ENCODE results near the gene CCL24.
"Not testable (repeated sequence)": the region's sequence is repeated elsewhere in the genome, so short reads cannot be mapped to it uniquely, and the experiment has no call there.

The CCL24 gene

GRCh38 chr7:75830978-75831377 is 17.4 kb upstream of the CCL24 start:
- H3K4me3 ChIP-seq (ENCODE audit: low read depth, low read length), result no peak overlapping the region
- DNase-seq (ENCODE audit: low read depth), result no peak
- TF ChIP-seq, protein P1, sequence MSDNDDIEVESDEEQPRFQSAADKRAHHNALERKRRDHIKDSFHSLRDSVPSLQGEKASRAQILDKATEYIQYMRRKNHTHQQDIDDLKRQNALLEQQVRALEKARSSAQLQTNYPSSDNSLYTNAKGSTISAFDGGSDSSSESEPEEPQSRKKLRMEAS (IDR thresholded peaks at IDR 0.05; ENCODE audit: low read depth, low read length), result no peak
- TF ChIP-seq MYC (IDR thresholded peaks at IDR 0.05; ENCODE audit: low read depth, low read length), result no peak
- TF ChIP-seq, protein P2, sequence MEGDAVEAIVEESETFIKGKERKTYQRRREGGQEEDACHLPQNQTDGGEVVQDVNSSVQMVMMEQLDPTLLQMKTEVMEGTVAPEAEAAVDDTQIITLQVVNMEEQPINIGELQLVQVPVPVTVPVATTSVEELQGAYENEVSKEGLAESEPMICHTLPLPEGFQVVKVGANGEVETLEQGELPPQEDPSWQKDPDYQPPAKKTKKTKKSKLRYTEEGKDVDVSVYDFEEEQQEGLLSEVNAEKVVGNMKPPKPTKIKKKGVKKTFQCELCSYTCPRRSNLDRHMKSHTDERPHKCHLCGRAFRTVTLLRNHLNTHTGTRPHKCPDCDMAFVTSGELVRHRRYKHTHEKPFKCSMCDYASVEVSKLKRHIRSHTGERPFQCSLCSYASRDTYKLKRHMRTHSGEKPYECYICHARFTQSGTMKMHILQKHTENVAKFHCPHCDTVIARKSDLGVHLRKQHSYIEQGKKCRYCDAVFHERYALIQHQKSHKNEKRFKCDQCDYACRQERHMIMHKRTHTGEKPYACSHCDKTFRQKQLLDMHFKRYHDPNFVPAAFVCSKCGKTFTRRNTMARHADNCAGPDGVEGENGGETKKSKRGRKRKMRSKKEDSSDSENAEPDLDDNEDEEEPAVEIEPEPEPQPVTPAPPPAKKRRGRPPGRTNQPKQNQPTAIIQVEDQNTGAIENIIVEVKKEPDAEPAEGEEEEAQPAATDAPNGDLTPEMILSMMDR (IDR thresholded peaks at IDR 0.05; ENCODE audit: low read depth, low read length), result no peak
- no peak for TF ChIP-seq POLR2A (IDR thresholded peaks at IDR 0.05; ENCODE audit: extremely low read depth, insufficient read length)

DNA sequence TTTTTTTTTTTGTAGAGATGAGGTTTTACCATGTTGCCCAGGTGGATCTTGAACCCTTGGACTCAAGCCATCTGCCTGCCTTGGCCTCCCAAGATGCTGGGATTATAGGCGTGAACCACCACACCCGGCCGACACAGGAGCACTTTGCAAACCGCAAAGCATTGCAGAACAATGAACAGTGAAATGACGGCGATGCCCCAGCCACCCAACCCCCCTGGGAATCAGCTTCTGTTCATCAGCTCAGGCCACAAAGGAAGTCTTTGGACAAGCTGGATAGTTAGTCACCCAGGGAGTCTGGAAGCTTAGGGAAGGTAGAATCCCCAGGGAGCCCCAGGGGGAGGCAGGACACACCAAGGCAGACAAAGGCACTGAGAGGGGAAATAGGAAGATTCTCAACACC is 16.1 kb upstream of the CCL24 start:
- H3K4me3 ChIP-seq (ENCODE audit: low read depth, low read length), result not testable (repeated sequence)
- DNase-seq (ENCODE audit: low read depth), result peak; percentile 99

- H3K4me3 ChIP-seq (ENCODE audit: low read depth, low read length), result no peak overlapping the region
- no peak for DNase-seq (ENCODE audit: low read depth)
- TF ChIP-seq POLR2A (IDR thresholded peaks at IDR 0.05; ENCODE audit: extremely low read depth, insufficient read length) (no peak), MYC (IDR thresholded peaks at IDR 0.05; ENCODE audit: low read depth, low read length) (no peak)
- TF ChIP-seq, protein P1 (IDR thresholded peaks at IDR 0.05; ENCODE audit: low read depth, low read length), result no peak
- TF ChIP-seq, protein P2 (IDR thresholded peaks at IDR 0.05; ENCODE audit: low read depth, low read length), result no peak
Observed at GRCh38 chr7:75823198-75823910, 9.7 kb upstream of the CCL24 start.

DNA sequence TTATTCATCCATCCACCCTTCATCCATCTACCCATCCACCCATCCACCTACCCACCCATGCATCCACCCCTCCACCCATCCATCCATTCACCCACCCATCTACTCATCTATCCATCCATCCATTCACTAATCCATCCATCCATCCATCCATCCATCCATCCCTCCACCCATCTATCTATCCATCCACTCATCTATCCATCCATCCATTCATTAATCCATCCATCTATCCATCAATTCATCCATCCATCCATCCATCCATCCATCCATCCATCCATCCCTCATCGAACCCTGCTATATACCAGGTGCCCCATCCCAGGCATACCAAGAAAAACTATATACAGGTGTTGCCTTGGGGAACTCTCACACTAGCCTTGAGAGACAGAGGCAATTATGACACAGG is 7.1 kb upstream of the CCL24 start:
- no peak for TF ChIP-seq MYC (IDR thresholded peaks at IDR 0.05; ENCODE audit: low read depth, low read length)
- TF ChIP-seq, protein P1 (IDR thresholded peaks at IDR 0.05; ENCODE audit: low read depth, low read length), result no peak
- TF ChIP-seq, protein P2 (IDR thresholded peaks at IDR 0.05; ENCODE audit: low read depth, low read length), result no peak
- no peak for TF ChIP-seq POLR2A (IDR thresholded peaks at IDR 0.05; ENCODE audit: extremely low read depth, insufficient read length)
- DNase-seq (ENCODE audit: low read depth), result no peak
- no peak overlapping the region for H3K4me3 ChIP-seq (ENCODE audit: low read depth, low read length)

DNA sequence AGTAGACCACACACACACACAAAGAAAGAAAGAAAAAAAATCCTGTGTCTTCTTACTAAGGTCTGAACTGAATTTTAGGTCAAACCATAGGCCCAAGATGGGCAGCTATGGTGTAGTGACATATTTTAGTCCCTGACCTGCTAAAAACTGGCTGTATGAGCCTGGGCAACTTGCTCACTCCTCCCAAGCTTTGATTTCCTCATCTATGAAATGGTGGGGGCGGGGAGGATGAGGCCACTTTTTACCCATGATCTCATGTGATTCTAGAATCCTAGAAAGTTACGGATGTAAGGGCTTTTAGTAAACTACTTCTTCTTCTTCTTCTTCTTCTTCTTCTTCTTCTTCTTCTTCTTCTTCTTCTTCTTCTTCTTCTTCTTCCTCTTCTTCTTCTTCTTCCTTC is 6.1 kb upstream of the CCL24 start:
- TF ChIP-seq, protein P1 (IDR thresholded peaks at IDR 0.05; ENCODE audit: low read depth, low read length), result no peak
- no peak for TF ChIP-seq POLR2A (IDR thresholded peaks at IDR 0.05; ENCODE audit: extremely low read depth, insufficient read length)
- TF ChIP-seq, protein P2 (IDR thresholded peaks at IDR 0.05; ENCODE audit: low read depth, low read length), result no peak
- TF ChIP-seq MYC (IDR thresholded peaks at IDR 0.05; ENCODE audit: low read depth, low read length), result no peak
- DNase-seq (ENCODE audit: low read depth), result peak; percentile 59
- no peak overlapping the region for H3K4me3 ChIP-seq (ENCODE audit: low read depth, low read length)

- no peak overlapping the region for H3K4me3 ChIP-seq (ENCODE audit: low read depth, low read length)
- peak; percentile 61 for DNase-seq (ENCODE audit: low read depth)
- TF ChIP-seq POLR2A (IDR thresholded peaks at IDR 0.05; ENCODE audit: extremely low read depth, insufficient read length), result no peak
- TF ChIP-seq, protein P2 (IDR thresholded peaks at IDR 0.05; ENCODE audit: low read depth, low read length), result no peak
- TF ChIP-seq MYC (IDR thresholded peaks at IDR 0.05; ENCODE audit: low read depth, low read length), result no peak
- TF ChIP-seq, protein P1 (IDR thresholded peaks at IDR 0.05; ENCODE audit: low read depth, low read length), result no peak
Observed at GRCh38 chr7:75818472-75818871, 4.9 kb upstream of the CCL24 start.

Measured in NB4 (cell line).